ENCODE data around the gene TALDO1.

The TALDO1 gene

GRCh38 chr11:721247-721740 lies 26.0 kb upstream of the TALDO1 start:
- TF ChIP-seq TCF12 (IDR thresholded peaks at IDR 0.05; ENCODE audit: low read depth) (no peak), EGR1 (IDR thresholded peaks at IDR 0.05) (no peak), TEAD4 (IDR thresholded peaks at IDR 0.05) (no peak), YY1 (IDR thresholded peaks at IDR 0.05; ENCODE audit: low read depth) (no peak), MAX (IDR thresholded peaks at IDR 0.05) (no peak), FOXM1 (IDR thresholded peaks at IDR 0.05; ENCODE audit: borderline replicate concordance, low read depth) (no peak), CEBPB (IDR thresholded peaks at IDR 0.05) (no peak), CREB1 (IDR thresholded peaks at IDR 0.05; ENCODE audit: low read depth) (no peak), NFIC (IDR thresholded peaks at IDR 0.05) (no peak), EP300 (IDR thresholded peaks at IDR 0.05; ENCODE audit: borderline replicate concordance) (no peak), TAF1 (IDR thresholded peaks at IDR 0.05; ENCODE audit: low read depth) (no peak), USF1 (IDR thresholded peaks at IDR 0.05) (no peak), REST (IDR thresholded peaks at IDR 0.05; ENCODE audit: low read depth) (no peak)

DNA sequence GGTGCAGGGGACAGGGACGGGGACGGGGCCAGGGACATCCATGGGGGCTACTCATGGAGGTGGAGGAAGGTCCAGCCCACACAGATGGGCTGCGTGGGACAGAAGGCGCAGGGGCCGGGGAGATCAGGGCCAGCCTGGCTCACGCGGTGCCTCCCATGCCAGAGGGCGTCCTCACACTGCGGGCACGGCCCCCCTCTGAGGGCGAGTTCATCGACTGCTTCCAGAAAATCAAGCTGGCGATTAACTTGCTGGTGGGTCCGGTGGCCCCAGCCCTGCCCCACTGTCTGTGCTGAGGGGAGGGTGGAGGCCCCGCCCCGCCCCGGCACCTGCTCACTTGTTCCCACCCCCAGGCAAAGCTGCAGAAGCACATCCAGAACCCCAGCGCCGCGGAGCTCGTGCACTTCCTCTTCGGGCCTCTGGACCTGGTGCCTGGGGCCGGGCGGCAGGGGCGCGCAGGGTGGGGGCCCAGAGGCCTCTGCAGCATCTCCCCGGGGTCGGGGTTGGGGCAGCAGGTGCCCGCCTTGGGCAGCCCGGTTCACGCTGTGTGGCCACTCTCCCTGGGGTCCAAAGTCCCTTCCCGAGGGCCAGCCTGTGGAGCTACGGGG lies 25.4 kb upstream of the TALDO1 start:
- TF ChIP-seq CEBPB (IDR thresholded peaks at IDR 0.05) = no peak
- no peak for TF ChIP-seq MAX (IDR thresholded peaks at IDR 0.05)
- TF ChIP-seq REST (IDR thresholded peaks at IDR 0.05; ENCODE audit: low read depth) = no peak
- no peak for TF ChIP-seq NFIC (IDR thresholded peaks at IDR 0.05)
- no peak for TF ChIP-seq USF1 (IDR thresholded peaks at IDR 0.05)
- no peak for TF ChIP-seq YY1 (IDR thresholded peaks at IDR 0.05; ENCODE audit: low read depth)
- TF ChIP-seq TAF1 (IDR thresholded peaks at IDR 0.05; ENCODE audit: low read depth) = no peak
- no peak for TF ChIP-seq FOXM1 (IDR thresholded peaks at IDR 0.05; ENCODE audit: borderline replicate concordance, low read depth)
- no peak for TF ChIP-seq TEAD4 (IDR thresholded peaks at IDR 0.05)
- no peak for TF ChIP-seq CREB1 (IDR thresholded peaks at IDR 0.05; ENCODE audit: low read depth)
- no peak for TF ChIP-seq EGR1 (IDR thresholded peaks at IDR 0.05)

- TF ChIP-seq ZBTB7A (IDR thresholded peaks at IDR 0.05; ENCODE audit: low read depth) (no peak), YY1 (IDR thresholded peaks at IDR 0.05; ENCODE audit: low read depth) (no peak), USF1 (IDR thresholded peaks at IDR 0.05) (no peak), CEBPB (IDR thresholded peaks at IDR 0.05) (no peak), CREB1 (IDR thresholded peaks at IDR 0.05; ENCODE audit: low read depth) (no peak), EP300 (IDR thresholded peaks at IDR 0.05; ENCODE audit: borderline replicate concordance) (no peak), TAF1 (IDR thresholded peaks at IDR 0.05; ENCODE audit: low read depth) (no peak), MAX (IDR thresholded peaks at IDR 0.05) (no peak), TCF12 (IDR thresholded peaks at IDR 0.05; ENCODE audit: low read depth) (no peak), FOXM1 (IDR thresholded peaks at IDR 0.05; ENCODE audit: borderline replicate concordance, low read depth) (no peak), TEAD4 (IDR thresholded peaks at IDR 0.05) (no peak), REST (IDR thresholded peaks at IDR 0.05; ENCODE audit: low read depth) (no peak), EGR1 (IDR thresholded peaks at IDR 0.05) (no peak), NFIC (IDR thresholded peaks at IDR 0.05) (no peak), RAD21 (IDR thresholded peaks at IDR 0.05; ENCODE audit: low read depth) (no peak)
Observed at GRCh38 chr11:722346-722811, 24.9 kb upstream of the TALDO1 start.

Measured in Ishikawa (cell line).